Fibroblast of villous mesenchyme (primary cell): ENCODE data around the gene MAPK8. TPM values are rescaled to one million over a fixed set of nuclear protein-coding genes. Genes with fewer than 3 reads are reported as not detected.
A peak's percentile ranks its signal among the peaks of the same experiment; 100 is the strongest.

Source experiments
- DNase-seq: peaks from one replicate; pipeline ENCODE4 v3.0.0-alpha.2; 2010; ENCODE audit warnings: low read depth
- H3K4me3 ChIP-seq: 2 replicates; pipeline ENCODE4 v1.5.1; 2011; ENCODE audit warnings: low read depth, mild to moderate bottlenecking, low read length
- total RNA-seq: library from RNA; depleted of rRNA; stranded (reverse); fragments of >200 nt; gene quantifications from 2 replicates; pipeline ENCODE4 v1.2.3, GENCODE V29; 2012
- TF ChIP-seq, protein P1 (sequence below): IDR thresholded peaks from 2 replicates; pipeline ENCODE4 v1.5.1; 2012; ENCODE audit warnings: low read depth, mild to moderate bottlenecking, low read length; ENCODE audit not compliant: insufficient read depth

Gene MAPK8
- total RNA-seq, 1 donor, result 111 TPM

DNA sequence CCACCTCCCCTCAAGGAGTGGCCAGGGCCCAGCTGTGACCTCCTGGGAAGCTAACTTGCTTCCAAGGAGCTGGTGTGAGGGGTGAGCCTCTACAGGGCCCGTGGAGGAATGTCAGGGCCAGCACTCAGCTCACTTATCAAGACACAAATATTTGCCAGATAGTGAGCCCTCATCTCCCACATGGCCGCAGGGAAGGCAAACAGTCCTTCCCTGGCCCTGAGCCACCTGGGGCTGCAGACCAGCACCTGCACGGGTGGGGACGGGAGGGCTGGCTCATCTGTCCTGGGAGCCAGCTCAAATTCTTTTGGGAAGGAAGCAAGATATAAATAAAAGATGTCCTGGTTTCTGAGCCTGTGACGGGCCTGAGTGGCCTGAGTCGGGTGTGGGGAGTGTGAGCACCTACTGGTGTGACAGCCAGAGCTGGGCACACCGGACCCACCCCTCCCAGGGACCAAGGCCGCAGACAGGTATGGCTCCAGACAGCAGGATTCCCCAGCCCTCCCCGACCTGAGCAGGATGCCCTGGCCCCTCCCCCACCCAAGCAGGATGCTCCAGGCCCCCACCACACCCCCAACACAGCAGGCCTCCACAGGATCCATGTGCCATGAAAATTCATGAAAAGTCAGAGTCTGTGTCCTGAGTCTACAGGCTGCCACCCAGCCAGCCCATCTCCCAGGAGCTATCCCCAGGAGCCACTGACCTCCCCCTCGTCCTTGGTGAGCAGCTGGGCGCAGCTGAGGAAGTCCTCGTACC lies 148.0 kb downstream of the MAPK8 start:
- no peak overlapping the region for H3K4me3 ChIP-seq
- DNase-seq, result no peak
- TF ChIP-seq, protein P1, sequence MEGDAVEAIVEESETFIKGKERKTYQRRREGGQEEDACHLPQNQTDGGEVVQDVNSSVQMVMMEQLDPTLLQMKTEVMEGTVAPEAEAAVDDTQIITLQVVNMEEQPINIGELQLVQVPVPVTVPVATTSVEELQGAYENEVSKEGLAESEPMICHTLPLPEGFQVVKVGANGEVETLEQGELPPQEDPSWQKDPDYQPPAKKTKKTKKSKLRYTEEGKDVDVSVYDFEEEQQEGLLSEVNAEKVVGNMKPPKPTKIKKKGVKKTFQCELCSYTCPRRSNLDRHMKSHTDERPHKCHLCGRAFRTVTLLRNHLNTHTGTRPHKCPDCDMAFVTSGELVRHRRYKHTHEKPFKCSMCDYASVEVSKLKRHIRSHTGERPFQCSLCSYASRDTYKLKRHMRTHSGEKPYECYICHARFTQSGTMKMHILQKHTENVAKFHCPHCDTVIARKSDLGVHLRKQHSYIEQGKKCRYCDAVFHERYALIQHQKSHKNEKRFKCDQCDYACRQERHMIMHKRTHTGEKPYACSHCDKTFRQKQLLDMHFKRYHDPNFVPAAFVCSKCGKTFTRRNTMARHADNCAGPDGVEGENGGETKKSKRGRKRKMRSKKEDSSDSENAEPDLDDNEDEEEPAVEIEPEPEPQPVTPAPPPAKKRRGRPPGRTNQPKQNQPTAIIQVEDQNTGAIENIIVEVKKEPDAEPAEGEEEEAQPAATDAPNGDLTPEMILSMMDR, result no peak

DNA sequence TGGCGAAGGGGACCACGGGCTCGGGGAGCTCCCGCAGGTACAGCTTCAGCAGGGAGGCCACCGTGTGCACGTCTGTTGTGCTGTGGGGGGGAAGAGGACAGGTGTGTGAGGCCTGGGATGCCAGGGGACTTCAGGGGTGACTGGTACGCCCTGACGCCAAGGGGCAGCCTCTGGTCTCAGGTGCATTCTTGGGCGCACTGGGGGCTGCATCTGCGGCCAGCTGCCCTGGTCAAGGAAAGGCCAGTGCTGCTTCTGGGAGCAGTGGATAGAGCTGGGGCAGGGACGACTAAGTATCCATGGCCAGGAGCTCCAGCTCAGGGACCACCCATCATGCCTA lies 148.5 kb downstream of the MAPK8 start:
- no peak overlapping the region for H3K4me3 ChIP-seq
- no peak for DNase-seq
- TF ChIP-seq, protein P1, result no peak

DNA sequence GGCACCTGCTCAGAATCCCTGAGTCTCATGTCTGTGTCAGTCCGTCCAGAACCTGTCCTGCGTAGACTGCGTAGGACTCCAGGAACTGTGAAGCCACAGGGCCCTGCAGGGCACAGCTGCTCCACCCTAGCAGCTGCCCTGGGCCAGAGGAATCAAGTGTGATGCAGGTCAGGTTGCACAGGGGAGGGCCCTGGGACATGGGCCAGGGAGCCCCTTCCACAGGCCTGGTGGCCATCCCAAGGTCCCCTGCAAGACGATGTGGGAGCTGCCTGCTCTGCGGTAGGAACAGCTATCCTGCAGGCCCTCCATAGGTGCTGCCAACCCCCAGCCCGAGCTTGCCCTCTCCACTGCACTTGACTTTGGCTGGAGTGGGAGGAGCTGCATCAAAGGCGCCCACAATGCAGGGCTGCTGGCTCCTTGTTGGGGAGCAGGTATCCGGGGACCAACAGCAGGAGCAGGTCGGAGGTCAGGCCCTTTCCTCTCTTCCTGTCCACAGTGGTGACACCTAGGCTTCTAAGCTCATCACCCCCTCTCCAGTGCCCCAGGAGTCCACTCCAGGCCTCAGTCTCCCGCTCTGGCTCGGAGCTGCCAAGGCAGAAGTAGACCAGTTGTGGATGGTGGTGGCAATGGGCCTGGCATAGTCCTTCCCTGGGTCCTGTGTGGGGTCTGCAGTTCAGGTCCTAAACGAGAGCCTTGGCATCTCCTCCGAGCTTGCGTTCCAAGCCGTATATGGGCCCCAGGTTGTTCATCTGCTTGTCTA lies 149.1 kb downstream of the MAPK8 start:
- no peak overlapping the region for H3K4me3 ChIP-seq
- no peak for DNase-seq
- TF ChIP-seq, protein P1, result no peak

DNA sequence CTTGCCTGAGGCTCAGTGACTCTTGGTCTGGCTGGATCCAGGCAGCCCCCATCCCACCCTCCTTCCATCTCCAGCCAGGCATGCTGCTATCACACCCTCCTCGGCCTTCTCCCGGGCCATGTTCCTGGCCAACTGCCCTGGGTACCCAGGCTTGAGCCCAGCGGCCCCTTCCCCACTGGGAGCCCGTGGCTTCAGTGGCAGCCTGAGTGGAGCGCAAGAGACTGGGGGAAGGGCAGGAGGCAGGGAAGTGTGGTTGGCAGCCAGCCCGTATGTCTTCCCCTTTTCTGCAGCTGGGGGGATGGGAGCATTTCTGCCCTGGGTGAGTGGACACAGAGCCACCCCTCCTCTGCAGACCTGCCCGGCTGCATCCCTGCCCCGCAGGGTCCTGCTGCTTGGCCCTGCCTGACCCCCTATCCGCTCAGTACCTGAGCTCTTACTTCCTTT lies 149.9 kb downstream of the MAPK8 start:
- DNase-seq, result peak; percentile 34
- H3K4me3 ChIP-seq, result no peak overlapping the region
- TF ChIP-seq, protein P1, result no peak

DNA sequence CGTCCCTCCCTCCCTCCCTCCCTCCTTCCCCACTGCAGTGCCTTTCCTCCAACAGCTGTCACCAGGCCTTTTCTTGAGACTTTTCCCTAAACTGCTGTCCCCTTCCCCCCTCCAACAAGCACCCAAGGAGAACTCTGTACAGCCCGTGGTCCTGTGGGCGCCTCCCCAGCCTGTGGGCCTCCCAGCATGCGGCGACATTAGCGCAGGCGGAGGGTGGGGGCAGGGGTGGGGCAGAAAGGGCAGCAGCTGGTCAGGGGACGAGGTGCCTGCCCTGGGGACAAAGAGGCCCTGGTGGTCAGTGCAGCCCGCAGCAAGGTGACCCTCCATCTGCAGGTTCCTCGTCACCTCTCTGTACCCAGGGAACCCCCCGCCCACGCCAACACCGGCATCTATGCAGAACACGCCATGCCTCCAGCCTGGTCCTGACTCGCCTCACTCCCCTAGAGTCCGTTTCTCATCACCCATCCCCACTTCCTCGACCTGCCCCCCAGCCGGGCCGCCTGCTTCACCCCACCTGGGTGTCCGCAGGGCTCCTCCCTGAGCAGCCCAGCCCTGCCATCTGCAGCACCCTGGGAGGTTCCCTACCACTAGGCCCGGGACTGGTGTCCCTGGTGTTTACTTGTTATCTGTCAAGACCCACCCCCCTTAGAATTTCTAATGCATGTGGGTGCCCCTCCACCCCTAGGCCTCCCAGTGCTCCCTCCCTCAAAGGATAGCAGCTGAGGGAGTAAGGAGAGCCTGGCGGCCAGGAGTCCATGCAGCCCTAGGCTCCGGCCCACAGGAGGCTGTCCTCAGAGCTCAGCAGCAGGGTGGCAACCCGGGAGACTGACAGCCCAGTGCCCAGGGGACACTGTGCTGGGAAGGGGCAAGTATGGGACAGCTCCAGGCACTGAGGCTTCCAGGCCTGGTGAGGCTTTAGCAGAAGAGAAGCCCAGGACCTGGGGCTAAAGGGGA lies 150.6 kb downstream of the MAPK8 start:
- no peak overlapping the region for H3K4me3 ChIP-seq
- TF ChIP-seq, protein P1, result no peak
- DNase-seq, result no peak

DNA sequence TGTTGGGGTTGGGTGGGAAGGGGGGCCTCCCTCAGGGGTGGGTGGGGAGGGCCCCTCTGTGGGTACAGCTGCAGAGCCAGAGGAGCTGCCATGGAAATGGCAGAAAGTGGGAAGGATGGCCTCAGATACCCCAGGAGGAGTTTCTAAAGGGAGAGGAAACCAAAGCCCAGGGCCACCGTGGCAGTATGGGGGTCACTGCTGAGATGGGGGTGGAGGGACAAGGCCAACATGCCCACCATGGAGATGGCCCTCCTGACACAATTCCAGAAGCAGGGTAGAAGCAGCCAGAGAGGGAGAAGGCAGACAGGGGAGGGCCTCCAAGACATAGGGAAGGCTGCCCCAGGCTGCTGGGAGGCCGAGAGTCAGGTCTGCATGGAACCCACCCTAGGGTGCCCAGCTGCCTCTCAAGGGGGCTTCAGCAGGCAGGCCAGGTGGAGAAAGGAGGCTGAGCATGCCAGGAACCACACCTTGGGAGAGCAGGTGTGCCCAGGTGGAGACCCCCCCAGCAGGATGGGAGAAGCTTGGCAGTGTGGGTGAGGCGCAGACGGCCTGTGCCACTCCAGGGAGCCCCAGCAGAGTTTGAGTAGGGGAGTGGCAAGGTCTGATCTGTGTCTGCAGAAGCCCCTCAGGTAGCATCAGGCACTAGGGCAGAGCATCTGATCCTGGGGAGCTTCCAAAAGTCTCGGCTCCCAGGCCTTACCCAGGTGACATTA lies 151.6 kb downstream of the MAPK8 start:
- TF ChIP-seq, protein P1, result no peak
- H3K4me3 ChIP-seq, result no peak overlapping the region
- DNase-seq, result no peak
